ENCODE measurements around the gene ELMO3. TPM values are rescaled to one million over a fixed set of nuclear protein-coding genes. Genes with fewer than 3 reads are reported as not detected.

Gene ELMO3
- total and polyA plus RNA-seq, 2 of the 4 experiments (the other 2 are of a cell fraction) = 0.36 to 1.6 TPM

GRCh38 chr16:67209565-67209964, 10.6 kb downstream of the ELMO3 start:
- no peak overlapping the region for H3K23ac ChIP-seq (ENCODE audit: low read depth, low read length)
- no peak overlapping the region for H3K14ac ChIP-seq (replicated peaks; ENCODE audit: low read depth, low read length)
- no peak overlapping the region for H3K4ac ChIP-seq (ENCODE audit: low read depth, low read length)
- ChIA-PET POLR2A (ENCODE audit: unreplicated experiment) (no interaction called here), CTCF (no interaction called here)
- WGBS, 2 experiments (ENCODE audit: extremely low coverage in 2 of 2, insufficient read length in 1 of 2) = no CpG with 5 or more reads among the region's 8 CpGs
- no peak overlapping the region for H3K4me2 ChIP-seq (ENCODE audit: low read depth, low read length)
- intact Hi-C loops (cut with micrococcal nuclease) (no loop called here), in situ Hi-C loops (cut with MboI; ENCODE audit: low sequenced_read_pairs) (no loop called here), dilution Hi-C loops (cut with HindIII; ENCODE audit: low sequenced_read_pairs, unreplicated experiment) (no loop called here)
- H2BK15ac ChIP-seq (ENCODE audit: low read depth, low read length) = no peak overlapping the region
- H4K20me1 ChIP-seq (ENCODE audit: insufficient read depth, low read length) = 0 out of 2 replicates have a peak, but pooled peaks cover 6% of the 10 kb centered on the region
- H2BK120ac ChIP-seq (ENCODE audit: low read depth, low read length) = no peak overlapping the region
- no peak overlapping the region for H4K5ac ChIP-seq (ENCODE audit: low read depth, low read length)
- H2BK20ac ChIP-seq (ENCODE audit: low read depth, low read length) = no peak overlapping the region
- H3K9me3 ChIP-seq (ENCODE audit: control insufficient read depth, insufficient read depth, low read length) = no peaks in the 10 kb centered on the region
- peaks cover 8% of the 10 kb centered on the region for H3K4me1 ChIP-seq (ENCODE audit: control insufficient read depth, insufficient read depth, low read length)
- no peak overlapping the region for H3K9ac ChIP-seq (ENCODE audit: low read depth, low read length)
- H3K27ac ChIP-seq (ENCODE audit: insufficient read depth, low read length) = no peak overlapping the region
- no peak overlapping the region for H3K18ac ChIP-seq (ENCODE audit: low read depth, low read length)
- peaks cover 20% of the 10 kb centered on the region for H3K9me1 ChIP-seq (ENCODE audit: insufficient read depth, low read length)
- no peak overlapping the region for H2AK9ac ChIP-seq (replicated peaks; ENCODE audit: low read depth, low read length, poor library complexity)
- no TSS peak for BruUV-seq (replicated peaks)
- no peak for DNase-seq
- H2BK5ac ChIP-seq (ENCODE audit: low read depth, low read length, poor library complexity, severe bottlenecking) = no peak overlapping the region
- H3K56ac ChIP-seq (ENCODE audit: extremely low read depth, insufficient read depth, low read length) = no peak overlapping the region
- no peak overlapping the region for H4K91ac ChIP-seq (ENCODE audit: insufficient read depth, low read depth, low read length)
- no peak overlapping the region for H4K8ac ChIP-seq (ENCODE audit: low read depth in 2 of 2, low read length in 2 of 2)
- no peaks in the 10 kb centered on the region for H3K36me3 ChIP-seq (ENCODE audit: control insufficient read depth, insufficient read depth, low read length)
- no peak overlapping the region for H2AFZ ChIP-seq (replicated peaks; ENCODE audit: low read length, poor library complexity)
- H3K27me3 ChIP-seq (ENCODE audit: control insufficient read depth, insufficient read depth, low read length) = no peaks in the 10 kb centered on the region
- peaks cover 0 to 9% of the 10 kb centered on the region in 2 experiments; a peak in 1 of 4 replicates for H3K79me1 ChIP-seq (ENCODE audit: low read depth in 1 of 2, low read length in 2 of 2)
- H3K4me3 ChIP-seq (ENCODE audit: insufficient read depth, low read depth, low read length) = no peak overlapping the region
- no peak overlapping the region for H2AK5ac ChIP-seq (ENCODE audit: low read depth, low read length)
- ATAC-seq (ENCODE audit: low read depth) = no peak
- TF ChIP-seq RFX5 (IDR thresholded peaks at IDR 0.05; ENCODE audit: low read depth, low read length) (no peak), SMC3 (IDR thresholded peaks at IDR 0.05; ENCODE audit: low read depth, low read length) (no peak), RCOR1 (IDR thresholded peaks at IDR 0.05; ENCODE audit: insufficient replicate concordance, low read length) (no peak), MAFK (IDR thresholded peaks at IDR 0.05; ENCODE audit: low read depth, low read length) (no peak), FOS (IDR thresholded peaks at IDR 0.05; ENCODE audit: low read depth, low read length) (no peak), RAD21 (IDR thresholded peaks at IDR 0.05; ENCODE audit: low read length) (no peak), CEBPB (IDR thresholded peaks at IDR 0.05; ENCODE audit: low read depth, low read length) (no peak)

All from IMR-90 (cell line).